ENCODE measurements around the gene NPNT.

Gene NPNT

GRCh38 chr4:105979506-105979905, 84.2 kb downstream of the NPNT start:
- ATAC-seq: peak; percentile 63
- no peak for TF ChIP-seq POU6F1 (CRISPR knock-in tag; IDR thresholded peaks at IDR 0.05; ENCODE audit: borderline replicate concordance, low read depth)
- no peak for TF ChIP-seq ZC3H10 (CRISPR knock-in tag; IDR thresholded peaks at IDR 0.05)
- TF ChIP-seq BACH2 (CRISPR knock-in tag; IDR thresholded peaks at IDR 0.05; ENCODE audit: borderline replicate concordance): no peak
- TF ChIP-seq CREB5 (CRISPR knock-in tag; IDR thresholded peaks at IDR 0.05; ENCODE audit: low read depth): no peak
- TF ChIP-seq RARB (CRISPR knock-in tag; IDR thresholded peaks at IDR 0.05): no peak
- TF ChIP-seq ZFP3 (CRISPR knock-in tag; IDR thresholded peaks at IDR 0.05): no peak
- no peak for TF ChIP-seq ZNF8 (CRISPR knock-in tag; IDR thresholded peaks at IDR 0.05)
- no peak for TF ChIP-seq PATZ1 (CRISPR knock-in tag; IDR thresholded peaks at IDR 0.05; ENCODE audit: borderline replicate concordance)
- TF ChIP-seq ZNF70 (CRISPR knock-in tag; IDR thresholded peaks at IDR 0.05): no peak
- no peak for TF ChIP-seq CSRNP3 (CRISPR knock-in tag; IDR thresholded peaks at IDR 0.05)
- TF ChIP-seq ZFP30 (CRISPR knock-in tag; IDR thresholded peaks at IDR 0.05): no peak
- no peak for TF ChIP-seq GLIS3 (CRISPR knock-in tag; IDR thresholded peaks at IDR 0.05)
- no peak for TF ChIP-seq ESRRG (CRISPR knock-in tag; IDR thresholded peaks at IDR 0.05)
- TF ChIP-seq TOX (CRISPR knock-in tag; IDR thresholded peaks at IDR 0.05; ENCODE audit: borderline replicate concordance): no peak
- no peak for TF ChIP-seq TSHZ2 (CRISPR knock-in tag; IDR thresholded peaks at IDR 0.05)
- TF ChIP-seq ARNTL (CRISPR knock-in tag; IDR thresholded peaks at IDR 0.05; ENCODE audit: borderline replicate concordance, low read depth): no peak
- no peak for TF ChIP-seq OSR1 (CRISPR knock-in tag; IDR thresholded peaks at IDR 0.05)
- TF ChIP-seq CSDC2 (CRISPR knock-in tag; IDR thresholded peaks at IDR 0.05): no peak
- TF ChIP-seq TCF4 (CRISPR knock-in tag; IDR thresholded peaks at IDR 0.05; ENCODE audit: borderline replicate concordance): no peak

GRCh38 chr4:105988671-105989070, 93.4 kb downstream of the NPNT start:
- TF ChIP-seq PATZ1 (CRISPR knock-in tag; IDR thresholded peaks at IDR 0.05; ENCODE audit: borderline replicate concordance) (no peak), ZNF70 (CRISPR knock-in tag; IDR thresholded peaks at IDR 0.05) (no peak), RARB (CRISPR knock-in tag; IDR thresholded peaks at IDR 0.05) (no peak), ZNF8 (CRISPR knock-in tag; IDR thresholded peaks at IDR 0.05) (no peak), CREB5 (CRISPR knock-in tag; IDR thresholded peaks at IDR 0.05; ENCODE audit: low read depth) (no peak), OSR1 (CRISPR knock-in tag; IDR thresholded peaks at IDR 0.05) (no peak), CSRNP3 (CRISPR knock-in tag; IDR thresholded peaks at IDR 0.05) (no peak), ZFP30 (CRISPR knock-in tag; IDR thresholded peaks at IDR 0.05) (no peak), ZC3H10 (CRISPR knock-in tag; IDR thresholded peaks at IDR 0.05) (no peak), CSDC2 (CRISPR knock-in tag; IDR thresholded peaks at IDR 0.05) (no peak), ISL1 (CRISPR knock-in tag; IDR thresholded peaks at IDR 0.05) (no peak), ARNTL (CRISPR knock-in tag; IDR thresholded peaks at IDR 0.05; ENCODE audit: borderline replicate concordance, low read depth) (no peak), TSHZ2 (CRISPR knock-in tag; IDR thresholded peaks at IDR 0.05) (no peak), PPARA (CRISPR knock-in tag; IDR thresholded peaks at IDR 0.05; ENCODE audit: borderline replicate concordance) (no peak)
- ATAC-seq: no peak

All from SK-N-SH treated with all-trans-retinoic acid at 6 μM for 48 hours (cell line).